Activated CD4-positive, alpha-beta T cell treated with anti-CD3 and anti-CD28 coated beads for 1 hour (primary cell): ENCODE measurements around the gene SMG6.
"Not testable (repeated sequence)": the region's sequence is repeated elsewhere in the genome, so short reads cannot be mapped to it uniquely, and the experiment has no call there.

Experiments
- DNase-seq: peaks from one replicate; pipeline ENCODE4 v3.0.0-alpha.2; 2020

Gene SMG6

GRCh38 chr17:2259769-2260536, 43.6 kb downstream of the SMG6 start:
- DNase-seq: peak; percentile 22

- not testable (repeated sequence) for DNase-seq
Measured at GRCh38 chr17:2258830-2259229, 44.8 kb downstream of the SMG6 start.

- no peak for DNase-seq
Measured at GRCh38 chr17:2253768-2254406, 49.7 kb downstream of the SMG6 start.

- DNase-seq: no peak
Measured at GRCh38 chr17:2253362-2253761, 50.2 kb downstream of the SMG6 start.

- no peak for DNase-seq
Measured at GRCh38 chr17:2251098-2251497, 52.5 kb downstream of the SMG6 start.

- no peak for DNase-seq
Measured at GRCh38 chr17:2250140-2251095, 53.2 kb downstream of the SMG6 start.

GRCh38 chr17:2247005-2247404, 56.6 kb downstream of the SMG6 start:
- no peak for DNase-seq

- DNase-seq: peak; percentile 78
Measured at GRCh38 chr17:2244545-2245525, 58.8 kb downstream of the SMG6 start.

GRCh38 chr17:2243953-2244352, 59.6 kb downstream of the SMG6 start:
- no peak for DNase-seq

- no peak for DNase-seq
Measured at GRCh38 chr17:2241823-2242222, 61.8 kb downstream of the SMG6 start.

- DNase-seq: no peak
Measured at GRCh38 chr17:2240541-2240940, 63.0 kb downstream of the SMG6 start.

GRCh38 chr17:2239882-2240430, 63.6 kb downstream of the SMG6 start:
- no peak for DNase-seq

- no peak for DNase-seq
Measured at GRCh38 chr17:2239170-2239551, 64.4 kb downstream of the SMG6 start.

- no peak for DNase-seq
Measured at GRCh38 chr17:2238432-2239169, 65.0 kb downstream of the SMG6 start.

GRCh38 chr17:2237950-2238349, 65.6 kb downstream of the SMG6 start:
- no peak for DNase-seq

- DNase-seq: no peak
Measured at GRCh38 chr17:2237521-2237921, 66.1 kb downstream of the SMG6 start.

- no peak for DNase-seq
Measured at GRCh38 chr17:2235792-2236366, 67.7 kb downstream of the SMG6 start.

- no peak for DNase-seq
Measured at GRCh38 chr17:2235265-2235664, 68.3 kb downstream of the SMG6 start.

GRCh38 chr17:2233441-2233947, 70.1 kb downstream of the SMG6 start:
- no peak for DNase-seq

GRCh38 chr17:2232244-2232638, 71.3 kb downstream of the SMG6 start:
- DNase-seq: no peak

GRCh38 chr17:2230877-2231276, 72.7 kb downstream of the SMG6 start:
- no peak for DNase-seq
